Keratinocyte (primary cell): ENCODE measurements around the gene ADAT2. TPM values are rescaled to one million over a fixed set of nuclear protein-coding genes. Genes with fewer than 3 reads are reported as not detected.

Source experiments
- DNase-seq: peaks from one replicate; pipeline ENCODE4 v3.0.0-alpha.2; 2011; ENCODE audit warnings: low read depth, missing footprints, low spot score
- FAIRE-seq: peaks from 2 replicates; lab custom pipeline; 2011; peaks lifted over from hg19 to GRCh38; lab: Jason Lieb, UNC
- H2AFZ ChIP-seq: 2 replicates; pipeline ENCODE4 v1.6.0; 2012; ENCODE audit warnings: low read length, control low read depth, inconsistent platforms; ENCODE audit not compliant: control insufficient read depth
- H3K27ac ChIP-seq: 2 replicates; pipeline ENCODE4 v1.5.1; 2011; ENCODE audit warnings: low read length; ENCODE audit not compliant: control insufficient read depth, insufficient read depth
- H3K27me3 ChIP-seq: 3 replicates; pipeline ENCODE4 v1.6.0; 2011; ENCODE audit warnings: low read length; ENCODE audit not compliant: control insufficient read depth, insufficient read depth; ENCODE audit errors: extremely low read depth
- H3K36me3 ChIP-seq, 2 experiments: 2 replicates in 1 of 2; 3 replicates in 1 of 2; pipeline ENCODE4 v1.5.1; 2011; ENCODE audit warnings: low read length in 2 of 2, mild to moderate bottlenecking in 1 of 2; ENCODE audit not compliant: control insufficient read depth in 2 of 2, insufficient read depth in 2 of 2; ENCODE audit errors: extremely low read depth in 1 of 2
- H3K4me1 ChIP-seq: 3 replicates; pipeline ENCODE4 v1.5.1; 2011; ENCODE audit warnings: low read length; ENCODE audit not compliant: control insufficient read depth, insufficient read depth; ENCODE audit errors: extremely low read depth
- H3K4me2 ChIP-seq: 3 replicates; pipeline ENCODE4 v1.6.0; 2011; ENCODE audit warnings: low read depth, low read length; ENCODE audit not compliant: control insufficient read depth, insufficient read depth; ENCODE audit errors: extremely low read depth
- H3K4me3 ChIP-seq, 3 experiments: fragments of 200-600 bp in 1 of 3; sonication (generic) in 1 of 3; 2 replicates in 2 of 3; 3 replicates in 1 of 3; pipeline ENCODE4 v1.5.1; 2011 to 2016; ENCODE audit warnings: low read length in 3 of 3, mild to moderate bottlenecking in 3 of 3, control low read depth in 2 of 3, inconsistent platforms in 1 of 3, low read depth in 1 of 3, mixed read lengths in 1 of 3, mixed run types in 1 of 3, moderate library complexity in 1 of 3; ENCODE audit not compliant: control insufficient read depth in 2 of 3, insufficient read depth in 2 of 3; ENCODE audit errors: extremely low read depth in 1 of 3
- H3K79me2 ChIP-seq: 2 replicates; pipeline ENCODE4 v1.6.0; 2012; ENCODE audit warnings: low read length; ENCODE audit not compliant: control insufficient read depth, insufficient read depth
- H3K9ac ChIP-seq: 3 replicates; pipeline ENCODE4 v1.6.0; 2011; ENCODE audit warnings: low read length; ENCODE audit not compliant: control insufficient read depth, insufficient read depth; ENCODE audit errors: extremely low read depth
- H3K9me1 ChIP-seq: 3 replicates; pipeline ENCODE4 v1.6.0; 2011; ENCODE audit warnings: low read length; ENCODE audit not compliant: control insufficient read depth, insufficient read depth; ENCODE audit errors: extremely low read depth
- H3K9me3 ChIP-seq: 2 replicates; pipeline ENCODE4 v1.5.1; 2012; ENCODE audit warnings: low read depth, low read length; ENCODE audit not compliant: control insufficient read depth
- H4K20me1 ChIP-seq: 3 replicates; pipeline ENCODE4 v1.6.0; 2011; ENCODE audit warnings: low read length; ENCODE audit not compliant: control insufficient read depth, insufficient read depth; ENCODE audit errors: extremely low read depth
- CTCF ChIP-seq, 3 experiments: IDR thresholded peaks in 1 of 3; conservative IDR thresholded peaks in 1 of 3; optimal IDR thresholded peaks in 1 of 3; 2 replicates in 2 of 3; 3 replicates in 1 of 3; pipeline versions ENCODE3 to v1.5.1; 2011; ENCODE audit warnings: low read length in 3 of 3, mild to moderate bottlenecking in 3 of 3, moderate library complexity in 2 of 3, control low read depth in 1 of 3, inconsistent platforms in 1 of 3; ENCODE audit not compliant: insufficient read depth in 2 of 3; ENCODE audit errors: extremely low read depth in 1 of 3
- EZH2 ChIP-seq: IDR thresholded peaks from one replicate; pipeline ENCODE4 v1.6.1; 2012; ENCODE audit warnings: inconsistent platforms, mild to moderate bottlenecking, low read length, moderate library complexity
- dilution Hi-C: fragments of 300-500 bp; cut with MboI; formaldehyde crosslinking; loops from one replicate; pipeline ENCODE4 v1.7.0; 2020; ENCODE audit warnings: low sequenced_read_pairs; ENCODE audit not compliant: extremely low pct_ligation_motif_present
- polyA plus RNA-seq, 5 experiments: library from polyadenylated mRNA; depleted of rRNA in 3 of 5; stranded (reverse) in 3 of 5; stranded (forward) in 1 of 5; unstranded in 1 of 5; fragments of >200 nt; gene quantifications; 1 replicate in 1 of 5; 2 replicates in 3 of 5; 3 replicates in 1 of 5; pipeline versions ENCODE4 v1.2.1 to v1.2.3, GENCODE V29; 2011 to 2012; ENCODE audit warnings: missing spikeins in 2 of 5, low read depth in 1 of 5, low replicate concordance in 1 of 5

The ADAT2 gene
- polyA plus RNA-seq, 1 donor (not counting 4 experiments of a cell fraction or from before 2014, with no cell fraction given) = 23.1 TPM

DNA sequence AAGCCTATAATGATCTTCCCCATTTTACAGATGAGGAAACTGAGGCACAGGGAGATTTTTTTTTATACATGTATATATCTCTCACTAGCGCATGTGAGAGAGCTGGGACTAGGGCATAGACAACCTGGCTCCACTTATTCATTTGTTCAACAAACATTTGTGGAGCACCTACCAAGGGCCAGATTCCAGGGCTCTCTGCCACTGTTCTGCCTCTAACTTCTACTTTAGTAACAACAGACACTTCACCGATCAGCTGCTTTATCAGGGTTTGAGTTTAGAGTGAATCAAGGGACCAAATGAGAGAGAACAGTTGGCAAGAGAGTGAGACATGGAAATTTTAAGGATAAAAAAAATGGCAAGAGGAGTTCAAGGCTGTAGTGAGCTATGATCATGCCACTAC lies 7.4 kb downstream of the ADAT2 start:
- Histone ChIP-seq H3K4me2 (no peak overlapping the region), H3K79me2 (peaks cover 27% of the 10 kb centered on the region), H4K20me1 (no peaks in the 10 kb centered on the region), H2AFZ (no peak overlapping the region), H3K36me3 (peaks cover 9 to 11% of the 10 kb centered on the region in 2 experiments), H3K4me1 (no peaks in the 10 kb centered on the region), H3K27me3 (no peaks in the 10 kb centered on the region), H3K9ac (no peak overlapping the region), H3K9me3 (no peaks in the 10 kb centered on the region), H3K9me1 (peaks cover 2% of the 10 kb centered on the region), H3K27ac (no peak overlapping the region), H3K4me3 (no peak overlapping the region)
- FAIRE-seq = no peak
- no peak for DNase-seq
- dilution Hi-C loops = no loop called here
- TF ChIP-seq EZH2 (no peak), CTCF (optimal IDR thresholded peaks at IDR 0.05 in 1 of 3, IDR thresholded peaks at IDR 0.05 in 1 of 3, conservative IDR thresholded peaks at IDR 0.05 in 1 of 3; ENCODE audit: extremely low read depth in 1 of 3, insufficient read depth in 2 of 3, low read length in 3 of 3) (no peak)

- H3K9ac ChIP-seq = no peak overlapping the region
- no peaks in the 10 kb centered on the region for H4K20me1 ChIP-seq
- no peak overlapping the region for H3K27ac ChIP-seq
- dilution Hi-C loops = no loop called here
- no peak for DNase-seq
- H3K4me1 ChIP-seq = no peaks in the 10 kb centered on the region
- H3K79me2 ChIP-seq = peaks cover 20% of the 10 kb centered on the region
- H3K9me3 ChIP-seq = no peaks in the 10 kb centered on the region
- no peaks in the 10 kb centered on the region for H3K27me3 ChIP-seq
- TF ChIP-seq CTCF (optimal IDR thresholded peaks at IDR 0.05 in 1 of 3, IDR thresholded peaks at IDR 0.05 in 1 of 3, conservative IDR thresholded peaks at IDR 0.05 in 1 of 3; ENCODE audit: extremely low read depth in 1 of 3, insufficient read depth in 2 of 3, low read length in 3 of 3) (no peak), EZH2 (no peak)
- no peak overlapping the region for H2AFZ ChIP-seq
- H3K36me3 ChIP-seq = peaks cover 9 to 11% of the 10 kb centered on the region in 2 experiments
- H3K9me1 ChIP-seq = peaks cover 2% of the 10 kb centered on the region
- FAIRE-seq = no peak
- no peak overlapping the region for H3K4me3 ChIP-seq
- H3K4me2 ChIP-seq = no peak overlapping the region
Observed at GRCh38 chr6:143441680-143442545, 8.6 kb downstream of the ADAT2 start.
